HG03064 (cell line): Measurements from ENCODE around the gene RUFY4.

Experiments
- ATAC-seq: cut with Tn5 transposase; IDR thresholded peaks from one replicate; pipeline ENCODE4 v1.9.1; 2021; ENCODE audit warnings: low read depth; ENCODE audit not compliant: unreplicated experiment

RUFY4 gene

GRCh38 chr2:218130377-218130776 is 61.3 kb downstream of the RUFY4 start:
- ATAC-seq, result no peak

GRCh38 chr2:218130822-218131221 is 61.8 kb downstream of the RUFY4 start:
- ATAC-seq, result no peak

- no peak for ATAC-seq
These were observed 68.5 kb downstream of the RUFY4 start for GRCh38 chr2:218137514-218137913.

- ATAC-seq, result no peak
These were observed 69.0 kb downstream of the RUFY4 start for GRCh38 chr2:218138047-218138446.
